KOPT-K1 (cell line): ENCODE data around the gene C22orf42.
"Not testable (repeated sequence)": the region's sequence is repeated elsewhere in the genome, so short reads cannot be mapped to it uniquely, and the experiment has no call there.

Experiments
- H3K27ac ChIP-seq: fragments of 200-600 bp; sonication (generic); 2 replicates; pipeline ENCODE4 v1.5.1; 2016; ENCODE audit warnings: antibody characterized with exemption, mild to moderate bottlenecking, low read depth, low read length; ENCODE audit not compliant: poor library complexity, severe bottlenecking
- H3K36me3 ChIP-seq: fragments of 200-600 bp; sonication (generic); 2 replicates; pipeline ENCODE4 v1.5.1; 2017; ENCODE audit warnings: antibody characterized with exemption, mild to moderate bottlenecking, low read length, moderate library complexity; ENCODE audit not compliant: insufficient read depth
- H3K9me3 ChIP-seq: fragments of 200-600 bp; sonication (generic); 2 replicates; pipeline ENCODE4 v1.5.1; 2017; ENCODE audit warnings: antibody characterized with exemption, low read length, mild to moderate bottlenecking; ENCODE audit not compliant: insufficient read depth, poor library complexity, severe bottlenecking

C22orf42 gene

DNA sequence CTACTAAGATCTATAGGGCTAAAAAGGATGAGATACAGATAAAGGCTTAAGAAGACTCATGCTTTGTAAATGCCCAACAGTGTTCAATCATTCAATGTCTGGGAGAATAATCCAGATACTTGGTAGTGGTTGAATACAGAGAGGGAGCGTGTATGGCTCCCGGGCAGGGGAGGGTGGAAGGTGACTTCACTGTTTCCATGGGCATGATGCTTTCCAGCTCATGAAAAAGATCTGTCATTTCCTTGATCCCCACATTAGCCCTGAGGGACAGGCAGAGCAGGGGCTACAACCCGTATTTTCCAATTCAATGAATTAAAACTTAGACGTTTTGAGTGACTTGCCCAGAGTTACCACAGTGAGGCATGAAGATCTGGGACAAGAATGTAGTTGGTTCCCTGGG lies 4.4 kb downstream of the C22orf42 start:
- H3K9me3 ChIP-seq, H3K36me3 ChIP-seq, H3K27ac ChIP-seq: not testable (repeated sequence)

DNA sequence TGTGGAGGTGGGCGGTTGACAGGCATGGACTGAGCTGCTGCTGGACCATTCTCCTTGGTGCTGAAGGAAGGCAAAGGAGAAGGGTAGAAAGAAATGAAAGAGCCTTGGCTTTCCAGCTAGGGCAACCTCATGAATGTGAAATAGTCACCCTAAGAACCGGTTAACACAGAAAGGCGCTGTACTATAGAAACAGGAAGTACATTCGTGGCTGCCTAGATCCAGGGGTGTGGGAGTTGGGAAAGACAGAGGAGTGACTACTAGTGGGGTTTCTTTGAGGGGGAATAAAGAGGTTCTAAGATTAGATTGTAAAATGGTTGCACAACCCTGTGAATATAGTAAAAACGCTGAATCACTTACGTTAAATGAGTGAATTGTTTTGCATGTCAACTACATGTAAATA lies 7.5 kb downstream of the C22orf42 start:
- H3K36me3 ChIP-seq, H3K27ac ChIP-seq: not testable (repeated sequence)

DNA sequence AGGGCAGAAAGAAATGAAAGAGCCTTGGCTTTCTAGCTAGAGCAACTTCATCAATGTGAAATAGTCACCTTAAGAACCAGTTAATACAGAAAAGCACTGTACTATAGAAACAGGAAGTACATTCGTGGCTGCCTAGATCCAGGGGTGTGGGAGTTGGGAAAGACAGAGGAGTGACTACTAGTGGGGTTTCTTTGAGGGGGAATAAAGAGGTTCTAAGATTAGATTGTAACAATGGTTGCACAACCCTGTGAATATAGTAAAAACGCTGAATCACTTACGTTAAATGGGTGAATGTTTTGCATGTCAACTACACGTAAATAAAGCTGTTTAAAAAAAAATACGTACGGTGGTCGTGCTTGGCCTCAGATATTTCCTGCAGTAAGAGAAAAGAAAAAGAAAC lies 8.5 kb downstream of the C22orf42 start:
- H3K36me3 ChIP-seq: not testable (repeated sequence)

More for the DNA sequence above, 7.5 kb downstream of the C22orf42 start:
- H3K9me3 ChIP-seq: not testable (repeated sequence)

DNA sequence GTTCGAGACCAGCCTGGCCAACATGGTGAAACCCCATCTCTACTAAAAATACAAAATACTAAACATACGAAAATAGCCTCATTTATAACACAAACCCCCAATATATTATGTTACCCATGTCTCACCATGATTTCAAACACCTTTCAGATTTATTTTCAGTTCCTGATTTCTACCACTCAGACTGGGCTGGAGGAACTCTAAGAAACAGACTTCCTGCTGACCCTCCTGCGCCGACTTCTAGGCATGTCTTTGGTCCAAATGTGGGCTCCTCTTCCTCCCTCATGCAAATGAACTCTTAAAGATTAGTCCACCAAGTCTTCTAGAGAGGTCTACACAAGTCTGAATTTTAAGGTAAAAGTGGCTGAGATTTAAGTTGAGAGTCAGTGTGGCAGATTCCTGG lies 10.7 kb downstream of the C22orf42 start:
- H3K27ac ChIP-seq, H3K9me3 ChIP-seq, H3K36me3 ChIP-seq: not testable (repeated sequence)

More for the DNA sequence above, 8.5 kb downstream of the C22orf42 start:
- H3K9me3 ChIP-seq, H3K27ac ChIP-seq: not testable (repeated sequence)

DNA sequence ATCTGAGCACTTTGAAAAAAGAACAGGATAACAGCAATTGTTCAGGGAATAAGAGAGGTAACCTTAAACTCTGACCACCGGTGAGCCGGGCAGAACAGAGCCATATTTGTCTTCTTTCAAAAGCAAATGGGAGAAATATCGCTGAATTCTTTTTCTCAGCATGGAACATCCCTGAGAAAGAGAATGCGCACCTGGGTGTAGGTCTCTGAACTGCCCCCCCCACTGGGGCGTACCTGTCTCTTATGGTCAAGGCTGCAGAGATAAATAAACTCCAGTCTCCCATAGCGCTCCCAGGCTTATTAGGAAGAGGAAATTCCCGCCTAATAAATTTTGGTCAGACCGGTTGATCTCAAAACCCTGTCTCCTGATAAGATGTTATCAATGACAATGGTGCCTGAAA lies 12.0 kb downstream of the C22orf42 start:
- H3K36me3 ChIP-seq, H3K9me3 ChIP-seq, H3K27ac ChIP-seq: not testable (repeated sequence)

DNA sequence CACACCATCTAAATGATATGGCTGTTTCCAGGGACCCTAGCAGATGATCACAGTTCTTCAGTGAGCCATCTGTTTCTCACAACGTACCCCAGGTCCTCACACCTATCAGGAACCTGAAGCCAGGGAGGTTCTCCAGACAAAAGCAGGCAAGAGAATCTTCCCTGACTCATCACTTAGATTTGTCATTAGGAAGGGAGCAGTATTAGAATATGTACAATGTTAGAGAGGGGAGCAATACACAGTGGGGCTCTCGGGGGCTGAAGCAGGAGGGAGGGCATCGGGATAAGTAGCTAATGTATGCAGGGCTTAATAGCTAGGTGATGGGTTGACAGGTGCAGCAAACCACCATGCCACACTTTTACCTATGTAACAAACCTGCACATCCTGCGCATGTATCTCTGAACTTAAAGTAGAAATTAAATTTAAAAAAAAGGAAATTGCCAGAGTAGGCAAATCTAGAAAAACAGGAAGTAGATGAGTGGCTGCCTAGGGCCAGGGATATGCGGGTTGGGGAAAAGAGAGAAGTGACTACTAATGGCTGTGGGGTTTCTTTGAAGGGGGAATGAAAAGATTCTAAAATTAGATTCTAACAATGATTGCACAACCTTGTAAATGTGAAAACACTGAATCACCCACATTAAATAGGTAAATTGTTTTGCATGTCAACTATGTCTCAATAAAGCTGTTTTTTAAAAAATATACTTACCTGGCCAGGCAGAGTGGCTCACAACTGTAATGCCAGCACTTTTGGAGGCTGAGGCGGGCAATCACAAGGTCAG lies 14.4 kb downstream of the C22orf42 start:
- Histone ChIP-seq H3K9me3 (peaks cover 8% of the 10 kb centered on the region), H3K27ac (no peak overlapping the region), H3K36me3 (no peaks in the 10 kb centered on the region)

DNA sequence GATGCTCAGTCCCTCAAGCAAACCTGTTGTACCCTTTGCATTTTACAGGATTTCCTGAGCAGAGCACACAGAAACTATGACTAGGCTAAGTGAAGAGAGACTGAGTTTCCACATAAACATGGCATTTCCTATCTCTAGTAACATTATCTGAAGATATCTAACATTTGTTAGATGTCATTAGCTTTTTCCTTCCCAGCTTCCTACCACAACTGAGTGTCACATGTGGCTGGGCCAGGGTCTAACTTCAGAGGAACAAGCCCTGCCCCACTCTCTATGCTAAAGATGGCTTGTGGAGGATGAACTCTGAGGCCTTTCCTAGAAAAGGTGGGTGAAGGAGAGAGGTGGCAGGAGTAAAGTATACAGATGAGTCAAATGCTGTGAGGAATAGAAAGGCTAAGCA lies 16.5 kb downstream of the C22orf42 start:
- Histone ChIP-seq H3K27ac (no peak overlapping the region), H3K36me3 (no peaks in the 10 kb centered on the region), H3K9me3 (peaks cover 8% of the 10 kb centered on the region)

DNA sequence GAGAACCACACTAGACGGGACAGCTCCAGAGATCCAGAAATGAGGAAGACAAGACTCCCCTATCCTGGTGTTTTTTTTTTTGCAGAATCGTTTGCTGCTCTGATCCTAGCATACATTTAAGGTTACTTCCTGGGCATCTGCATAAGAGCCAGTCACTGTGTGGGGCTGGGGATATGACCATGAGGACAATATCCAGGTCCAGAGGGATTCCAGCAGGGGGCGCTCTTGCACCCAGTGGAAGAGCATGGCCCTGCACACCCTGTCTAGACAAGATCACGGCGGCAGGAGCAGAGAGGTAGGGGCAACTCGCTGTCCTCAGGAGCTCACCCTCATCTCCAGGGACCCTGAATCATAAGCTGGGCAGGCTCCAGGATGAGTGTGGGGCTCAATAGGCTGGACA lies 18.4 kb downstream of the C22orf42 start:
- not testable (repeated sequence) for H3K36me3 ChIP-seq, H3K9me3 ChIP-seq, H3K27ac ChIP-seq

DNA sequence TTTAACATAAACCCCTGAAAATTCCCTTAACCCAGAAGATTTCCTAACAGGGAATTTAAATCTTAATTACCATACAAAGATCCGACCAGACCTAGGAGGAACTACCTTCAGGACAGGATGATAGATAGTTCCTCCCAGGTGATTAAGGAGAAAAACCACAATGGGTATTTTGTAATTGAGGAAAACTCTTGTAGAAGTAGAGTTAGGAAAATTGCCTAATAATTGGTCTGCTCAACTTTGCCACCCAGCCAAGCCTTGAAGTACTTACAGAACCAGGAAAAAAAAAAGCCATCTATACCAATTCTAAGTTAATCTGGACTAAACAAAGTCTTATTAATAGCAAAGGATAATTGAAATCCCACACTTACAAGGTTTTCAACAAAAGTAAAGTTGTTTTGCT lies 20.5 kb downstream of the C22orf42 start:
- not testable (repeated sequence) for H3K36me3 ChIP-seq, H3K9me3 ChIP-seq, H3K27ac ChIP-seq

DNA sequence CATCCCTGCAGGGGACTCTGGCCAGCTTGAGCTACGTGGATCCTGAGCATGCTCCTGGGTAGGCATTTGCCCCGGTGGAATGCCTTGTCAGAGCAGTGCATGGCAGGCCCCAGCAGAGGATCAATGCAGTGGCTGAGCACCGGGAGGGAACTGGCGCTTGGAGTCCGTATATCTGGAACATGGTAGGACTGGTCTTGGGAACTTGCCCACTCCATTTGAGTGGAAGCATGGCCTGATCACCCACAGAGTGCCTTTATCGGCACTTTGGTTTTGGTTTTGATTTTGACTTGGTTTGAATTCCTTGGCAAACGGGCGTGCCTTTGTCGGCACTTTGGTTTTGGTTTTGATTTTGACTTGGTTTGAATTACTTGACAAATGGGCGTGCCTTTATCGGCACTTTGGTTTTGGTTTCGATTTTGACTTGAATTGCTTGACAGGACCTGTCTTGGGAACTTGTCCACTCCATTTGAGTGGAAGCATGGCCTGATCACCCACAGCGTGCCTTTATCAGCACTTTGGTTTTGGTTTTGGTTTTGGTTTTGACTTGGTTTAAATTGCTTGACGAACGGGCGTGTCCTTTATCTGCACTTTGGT lies 21.3 kb downstream of the C22orf42 start:
- not testable (repeated sequence) for H3K9me3 ChIP-seq, H3K36me3 ChIP-seq
- H3K27ac ChIP-seq: peak overlapping the region; percentile 80

DNA sequence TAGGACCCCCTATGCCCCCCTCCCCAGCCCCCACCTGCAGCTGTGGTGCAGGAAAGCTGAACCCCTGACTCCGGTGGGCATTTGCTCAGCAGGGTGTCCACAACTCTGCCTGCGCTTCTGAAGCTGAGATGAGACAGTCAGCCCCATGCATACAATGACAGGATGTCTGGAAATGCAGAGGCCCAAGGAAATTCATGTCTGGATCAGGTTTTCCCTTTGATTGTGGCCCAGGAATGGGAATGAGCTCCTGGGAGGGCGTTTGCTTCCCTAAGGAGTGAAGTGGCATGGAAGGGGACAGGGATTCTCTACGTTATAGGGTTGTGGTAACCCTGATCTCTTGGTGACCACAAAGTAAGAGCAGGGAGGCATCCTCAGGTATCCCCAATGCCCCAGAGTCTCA lies 22.2 kb downstream of the C22orf42 start:
- H3K9me3 ChIP-seq, H3K36me3 ChIP-seq: not testable (repeated sequence)
- H3K27ac ChIP-seq: peak overlapping the region; percentile 80

DNA sequence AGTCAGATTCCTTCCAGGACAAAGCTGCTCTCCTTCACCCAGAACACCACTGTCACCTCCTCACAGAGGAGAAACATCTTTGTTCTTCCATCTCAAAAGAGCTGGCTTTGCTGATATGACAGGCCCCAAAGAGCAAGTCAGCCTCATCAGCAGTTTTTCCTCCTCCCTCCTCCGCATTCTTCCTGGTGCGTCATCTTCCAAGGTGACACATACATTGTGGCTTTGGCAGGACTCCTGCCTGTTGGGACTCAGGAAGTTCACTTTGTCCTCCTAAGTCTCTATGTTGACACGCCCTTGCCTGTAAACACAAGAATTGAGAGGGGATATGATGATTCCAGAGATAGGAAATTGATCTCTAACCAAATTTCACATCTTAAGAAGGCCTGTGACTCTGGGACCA lies 23.1 kb downstream of the C22orf42 start:
- not testable (repeated sequence) for H3K27ac ChIP-seq, H3K9me3 ChIP-seq, H3K36me3 ChIP-seq

DNA sequence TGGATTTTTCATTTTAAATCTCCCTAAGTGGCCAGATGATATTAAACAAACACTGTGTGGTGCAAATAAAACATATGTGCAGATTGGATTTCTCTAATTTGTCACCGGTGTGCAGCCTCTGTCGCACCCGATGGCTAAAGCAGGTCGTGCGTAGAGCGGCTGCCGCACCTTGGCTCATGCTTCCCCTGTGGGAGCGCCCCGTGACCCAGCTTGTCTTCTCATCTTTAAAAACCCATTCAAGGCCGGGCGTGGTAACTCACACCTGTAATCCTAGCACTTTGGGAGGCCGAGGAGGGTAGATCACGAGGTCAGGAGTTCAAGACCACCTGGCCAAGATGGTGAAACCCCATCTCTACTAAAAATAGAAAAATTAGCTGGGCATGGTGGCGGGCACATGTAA lies 24.3 kb downstream of the C22orf42 start:
- not testable (repeated sequence) for H3K36me3 ChIP-seq, H3K27ac ChIP-seq

DNA sequence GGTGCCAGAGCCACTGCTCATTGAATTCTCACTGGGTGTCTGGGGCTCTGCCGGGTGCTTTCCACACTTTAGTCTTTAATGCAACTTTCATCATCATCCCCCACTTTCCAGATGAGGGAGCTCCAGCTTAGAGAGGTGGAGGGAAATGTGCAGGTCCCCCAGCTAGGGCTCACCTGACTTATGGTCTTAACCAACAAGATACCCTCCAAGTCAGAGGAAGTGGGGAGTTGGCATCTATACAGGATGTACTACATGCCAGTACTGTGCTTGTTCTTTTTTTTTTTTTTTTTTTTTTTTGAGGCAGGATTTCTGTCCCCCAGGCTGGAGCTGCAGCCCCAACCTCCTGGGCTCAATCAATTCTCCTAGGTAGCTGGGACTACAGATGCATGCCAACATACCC lies 26.3 kb downstream of the C22orf42 start:
- no peak overlapping the region for H3K27ac ChIP-seq
- H3K36me3 ChIP-seq: no peaks in the 10 kb centered on the region
- H3K9me3 ChIP-seq: no peaks in the 10 kb centered on the region

More for the DNA sequence above, 24.3 kb downstream of the C22orf42 start:
- H3K9me3 ChIP-seq: not testable (repeated sequence)

DNA sequence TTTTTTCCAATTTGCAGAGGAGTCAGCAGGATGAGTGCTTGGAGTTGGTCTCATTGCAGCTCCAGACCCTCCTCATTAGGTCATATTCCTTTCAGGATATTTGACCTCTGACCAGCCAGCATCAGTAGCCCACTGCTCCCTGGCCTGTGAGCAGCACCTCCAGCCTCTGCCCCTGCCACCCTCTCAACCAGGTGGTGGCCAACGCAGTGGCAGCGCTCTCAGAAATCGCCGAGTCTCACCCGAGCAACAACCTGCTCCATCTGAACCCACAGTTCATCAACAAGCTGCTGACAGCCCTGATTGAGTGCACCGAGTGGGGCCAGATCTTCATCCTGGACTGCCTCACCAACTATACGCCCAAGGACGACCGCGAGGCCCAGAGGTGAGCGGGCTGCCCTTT lies 27.0 kb downstream of the C22orf42 start:
- Histone ChIP-seq H3K27ac (no peak overlapping the region), H3K9me3 (no peaks in the 10 kb centered on the region), H3K36me3 (no peaks in the 10 kb centered on the region)

DNA sequence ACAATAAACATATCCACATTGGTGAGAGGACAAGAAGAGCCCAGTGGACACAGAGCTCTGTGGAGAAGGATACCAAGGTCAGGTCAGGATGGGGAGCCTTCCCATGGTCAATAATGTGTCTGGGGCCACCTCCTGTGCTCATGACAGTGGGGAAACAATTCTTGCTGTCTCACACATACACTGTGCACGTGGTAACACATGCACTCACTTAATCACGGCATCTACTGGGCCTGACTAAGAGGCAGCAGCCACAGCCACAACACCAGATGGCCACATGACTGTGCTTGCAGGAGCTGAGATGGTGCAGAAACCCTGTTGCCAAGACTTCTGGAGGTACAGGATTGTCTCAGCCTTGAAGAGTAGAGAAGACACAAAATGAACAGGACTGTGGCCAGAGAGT lies 28.6 kb downstream of the C22orf42 start:
- no peaks in the 10 kb centered on the region for H3K9me3 ChIP-seq

More for the DNA sequence above, 28.6 kb downstream of the C22orf42 start:
- Histone ChIP-seq H3K27ac (no peak overlapping the region), H3K36me3 (no peaks in the 10 kb centered on the region)
